ENCODE results near the gene SCAF4. TPM values are rescaled to one million over a fixed set of nuclear protein-coding genes. Genes with fewer than 3 reads are reported as not detected.
A peak's percentile ranks its signal among the peaks of the same experiment; 100 is the strongest.

The SCAF4 gene
- total and polyA plus RNA-seq, 9 of the 15 experiments (the other 6 are each of a cell fraction or from before 2014, with no cell fraction given): 2.3 to 55.7 (median 17.2) TPM

GRCh38 chr21:31731857-31732596 lies at the start of gene SCAF4 (continued):
- peak; percentile 87 for TF ChIP-seq MGA (IDR thresholded peaks at IDR 0.05)
- peak in 1 of 2 experiments; percentile 75; a peak in 3 of 4 replicates for TF ChIP-seq MAZ (CRISPR knock-in tag; conservative IDR thresholded peaks at IDR 0.05 in 1 of 2, IDR thresholded peaks at IDR 0.05 in 1 of 2)
- TF ChIP-seq ELF1 (tag; IDR thresholded peaks at IDR 0.05): peak; percentile 60
- no peak for TF ChIP-seq ESRRB (CRISPR knock-in tag; IDR thresholded peaks at IDR 0.05; ENCODE audit: borderline replicate concordance)
- TF ChIP-seq CXXC5 (CRISPR knock-in tag; IDR thresholded peaks at IDR 0.05): peak; percentile 94
- peak; percentile 89 for TF ChIP-seq TAF1 (IDR thresholded peaks at IDR 0.05; ENCODE audit: control insufficient read depth, extremely low read depth, insufficient read depth, low read length, severe bottlenecking)
- peak; percentile 26; the same call in 1 of the 2 replicates for TF ChIP-seq ZBTB33 (CRISPR knock-in tag; IDR thresholded peaks at IDR 0.05)
- TF ChIP-seq ZNF143 (CRISPR knock-in tag; IDR thresholded peaks at IDR 0.05): peak; percentile 70
- TF ChIP-seq MLX (CRISPR knock-in tag; conservative IDR thresholded peaks at IDR 0.05): 0 out of 4 replicates have a peak, but pooled peaks of 1 of the 2 experiments have one; percentile 48
- peak; percentile 48 for TF ChIP-seq PHF20 (IDR thresholded peaks at IDR 0.05; ENCODE audit: partially characterized antibody)
- TF ChIP-seq E2F3 (CRISPR knock-in tag; IDR thresholded peaks at IDR 0.05): peak; percentile 96

Data from K562 (cell line).